Measurements from ENCODE around the gene ATP8A2.

DNA sequence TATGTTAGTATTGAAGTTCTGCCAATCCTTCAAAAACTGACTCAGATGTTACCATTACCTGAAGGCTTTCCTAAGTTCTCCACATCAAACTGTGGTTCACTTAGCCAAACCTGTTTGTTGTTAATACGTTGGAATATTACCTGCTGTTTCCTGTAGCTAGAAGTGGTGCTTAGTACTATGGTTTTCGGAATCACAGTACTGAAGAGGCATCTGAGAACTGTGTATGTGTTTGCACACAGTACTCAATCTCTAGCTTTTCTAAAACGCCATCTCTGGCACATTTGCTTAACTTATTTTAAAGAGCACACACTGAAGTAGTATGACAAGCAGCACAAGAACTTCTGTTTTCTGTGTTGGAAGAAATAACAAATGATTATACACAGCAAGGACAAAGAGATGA is 431.9 kb downstream of the ATP8A2 start:
- TF ChIP-seq, protein P1, sequence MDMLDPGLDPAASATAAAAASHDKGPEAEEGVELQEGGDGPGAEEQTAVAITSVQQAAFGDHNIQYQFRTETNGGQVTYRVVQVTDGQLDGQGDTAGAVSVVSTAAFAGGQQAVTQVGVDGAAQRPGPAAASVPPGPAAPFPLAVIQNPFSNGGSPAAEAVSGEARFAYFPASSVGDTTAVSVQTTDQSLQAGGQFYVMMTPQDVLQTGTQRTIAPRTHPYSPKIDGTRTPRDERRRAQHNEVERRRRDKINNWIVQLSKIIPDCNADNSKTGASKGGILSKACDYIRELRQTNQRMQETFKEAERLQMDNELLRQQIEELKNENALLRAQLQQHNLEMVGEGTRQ (CRISPR knock-in tag; IDR thresholded peaks at IDR 0.05): no peak
- TF ChIP-seq FOSL1 (tag; conservative IDR thresholded peaks at IDR 0.05) (no peak), NCOR1 (IDR thresholded peaks at IDR 0.05) (no peak)
- TF ChIP-seq, protein P2, sequence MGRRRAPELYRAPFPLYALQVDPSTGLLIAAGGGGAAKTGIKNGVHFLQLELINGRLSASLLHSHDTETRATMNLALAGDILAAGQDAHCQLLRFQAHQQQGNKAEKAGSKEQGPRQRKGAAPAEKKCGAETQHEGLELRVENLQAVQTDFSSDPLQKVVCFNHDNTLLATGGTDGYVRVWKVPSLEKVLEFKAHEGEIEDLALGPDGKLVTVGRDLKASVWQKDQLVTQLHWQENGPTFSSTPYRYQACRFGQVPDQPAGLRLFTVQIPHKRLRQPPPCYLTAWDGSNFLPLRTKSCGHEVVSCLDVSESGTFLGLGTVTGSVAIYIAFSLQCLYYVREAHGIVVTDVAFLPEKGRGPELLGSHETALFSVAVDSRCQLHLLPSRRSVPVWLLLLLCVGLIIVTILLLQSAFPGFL (CRISPR knock-in tag; IDR thresholded peaks at IDR 0.05): no peak
- TF ChIP-seq, protein P3, sequence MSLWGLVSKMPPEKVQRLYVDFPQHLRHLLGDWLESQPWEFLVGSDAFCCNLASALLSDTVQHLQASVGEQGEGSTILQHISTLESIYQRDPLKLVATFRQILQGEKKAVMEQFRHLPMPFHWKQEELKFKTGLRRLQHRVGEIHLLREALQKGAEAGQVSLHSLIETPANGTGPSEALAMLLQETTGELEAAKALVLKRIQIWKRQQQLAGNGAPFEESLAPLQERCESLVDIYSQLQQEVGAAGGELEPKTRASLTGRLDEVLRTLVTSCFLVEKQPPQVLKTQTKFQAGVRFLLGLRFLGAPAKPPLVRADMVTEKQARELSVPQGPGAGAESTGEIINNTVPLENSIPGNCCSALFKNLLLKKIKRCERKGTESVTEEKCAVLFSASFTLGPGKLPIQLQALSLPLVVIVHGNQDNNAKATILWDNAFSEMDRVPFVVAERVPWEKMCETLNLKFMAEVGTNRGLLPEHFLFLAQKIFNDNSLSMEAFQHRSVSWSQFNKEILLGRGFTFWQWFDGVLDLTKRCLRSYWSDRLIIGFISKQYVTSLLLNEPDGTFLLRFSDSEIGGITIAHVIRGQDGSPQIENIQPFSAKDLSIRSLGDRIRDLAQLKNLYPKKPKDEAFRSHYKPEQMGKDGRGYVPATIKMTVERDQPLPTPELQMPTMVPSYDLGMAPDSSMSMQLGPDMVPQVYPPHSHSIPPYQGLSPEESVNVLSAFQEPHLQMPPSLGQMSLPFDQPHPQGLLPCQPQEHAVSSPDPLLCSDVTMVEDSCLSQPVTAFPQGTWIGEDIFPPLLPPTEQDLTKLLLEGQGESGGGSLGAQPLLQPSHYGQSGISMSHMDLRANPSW (CRISPR knock-in tag; IDR thresholded peaks at IDR 0.05): no peak

Measured in K562 (cell line).